ENCODE results near the gene ZKSCAN4. TPM values are rescaled to one million over a fixed set of nuclear protein-coding genes. Genes with fewer than 3 reads are reported as not detected.
A peak's percentile ranks its signal among the peaks of the same experiment; 100 is the strongest.

The ZKSCAN4 gene
- total RNA-seq (7.3 TPM), polyA plus RNA-seq (4.0 TPM)

DNA sequence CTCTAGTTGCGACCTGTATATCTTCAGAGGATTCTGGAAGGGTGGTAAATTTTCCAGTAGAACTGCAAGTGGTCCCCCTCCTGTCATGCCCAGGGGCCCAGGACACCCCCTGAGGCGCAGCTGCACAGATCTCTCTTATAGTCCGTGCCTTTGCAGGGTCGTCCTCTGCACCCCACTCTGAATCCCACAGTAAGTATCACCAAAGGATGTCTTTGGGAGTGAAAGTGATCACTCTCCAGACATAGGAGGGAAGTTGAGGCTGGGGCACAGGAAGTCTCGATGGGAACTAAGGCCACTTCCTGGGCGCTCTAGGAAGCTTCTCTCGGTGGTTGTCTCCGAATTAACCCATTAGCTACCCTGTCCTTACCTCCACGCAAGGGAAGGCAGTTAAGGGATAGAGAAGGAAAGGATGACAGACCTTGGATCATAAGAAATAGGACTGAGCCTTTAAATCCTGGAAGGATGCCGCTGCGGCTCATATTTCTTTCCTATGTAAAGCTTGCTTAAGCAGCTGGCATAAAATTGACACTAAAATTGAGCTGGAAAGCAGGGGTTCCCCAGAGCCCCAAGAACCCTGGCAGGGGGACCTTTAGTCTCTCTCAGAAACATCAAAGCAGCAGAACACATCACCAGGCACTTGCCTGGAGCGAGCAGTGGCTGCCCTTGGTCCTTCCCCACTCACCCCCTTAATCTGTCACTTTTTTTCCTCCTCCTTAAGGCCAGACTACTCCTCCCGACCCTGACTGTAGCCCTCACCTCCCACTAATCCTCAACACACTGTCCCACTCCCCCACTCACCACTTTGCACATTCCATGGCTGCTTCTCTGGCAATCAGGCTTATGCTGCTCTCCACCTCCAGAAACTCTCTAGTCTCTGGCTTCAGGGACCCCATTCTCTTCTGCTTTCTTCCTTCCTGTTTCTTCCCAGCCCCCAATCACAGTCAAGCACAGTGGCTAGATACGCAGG lies at the start of gene ZKSCAN4:
TSS of gene ZKSCAN4 (minus strand) at position 261 of the 967 bp plus-strand sequence. CDS start 289 bp downstream, outside the sequence.
- Histone ChIP-seq H3K27ac (ENCODE audit: low read depth) (peak within 1 kb of the TSS; percentile 6), H3K4me1 (ENCODE audit: insufficient read depth) (peaks cover 4% of the 10 kb centered on the region), H3K36me3 (ENCODE audit: insufficient read depth) (no peaks in the 10 kb centered on the region), H3K4me3 (ENCODE audit: low read depth, low read length) (peak within 1 kb of the TSS; percentile 83)
- WGBS, result 6% methylated on average over 14 of the region's 14 CpGs
- peak; percentile 64 for DNase-seq (ENCODE audit: extremely low spot score)

DNA sequence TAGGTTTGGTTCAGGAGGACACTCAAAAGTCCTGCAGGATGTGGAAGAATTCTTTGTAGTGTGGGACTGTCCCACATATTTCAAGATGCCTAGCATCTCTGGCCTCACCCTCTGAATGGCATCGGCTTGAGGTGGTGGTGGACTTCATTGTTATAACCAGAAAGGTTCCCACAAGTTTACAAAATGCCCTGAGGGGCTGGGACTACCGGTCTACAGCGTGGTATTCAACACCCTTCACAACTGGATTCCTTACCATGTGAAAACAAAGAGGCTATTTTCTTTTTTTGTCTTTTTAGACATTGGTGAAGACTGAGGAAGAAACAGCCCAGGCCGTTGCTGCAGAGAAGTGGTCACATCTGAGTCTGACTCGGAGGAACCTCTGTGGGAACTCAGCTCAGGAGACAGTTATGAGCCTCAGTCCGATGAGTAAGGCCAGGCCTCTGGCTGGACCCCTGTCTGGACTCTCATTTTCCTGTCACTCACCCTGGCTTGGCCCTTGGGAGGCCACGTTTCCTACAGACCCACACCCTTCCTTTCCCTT lies 44.5 kb upstream of the ZKSCAN4 start:
- Histone ChIP-seq H3K4me3 (ENCODE audit: low read depth, low read length) (no peak overlapping the region), H3K36me3 (ENCODE audit: insufficient read depth) (no peaks in the 10 kb centered on the region), H3K4me1 (ENCODE audit: insufficient read depth) (no peaks in the 10 kb centered on the region), H3K27ac (ENCODE audit: low read depth) (no peak overlapping the region)
- WGBS, result 89% methylated on average over 7 of the region's 7 CpGs
- no peak for DNase-seq (ENCODE audit: extremely low spot score)

DNA sequence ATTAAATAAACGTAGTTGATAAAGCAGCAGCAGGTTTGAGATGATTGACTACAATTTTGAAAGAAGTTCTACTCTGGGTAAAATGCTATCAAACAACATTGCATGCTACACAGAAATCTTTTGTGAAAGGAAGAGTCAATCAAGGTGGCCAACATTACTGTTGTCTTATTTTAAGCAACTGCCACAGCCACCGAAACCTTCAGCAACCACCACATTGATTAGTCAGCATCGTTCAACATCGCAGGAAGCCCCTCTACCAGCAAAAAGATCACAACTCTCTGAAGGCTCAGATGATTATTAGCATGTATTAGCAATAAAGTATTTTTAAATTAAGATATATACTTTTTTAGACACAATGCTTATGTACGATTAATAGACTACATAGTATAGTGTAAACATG lies 43.3 kb upstream of the ZKSCAN4 start:
- no peak overlapping the region for H3K4me3 ChIP-seq (ENCODE audit: low read depth, low read length)
- DNase-seq (ENCODE audit: extremely low spot score), result no peak
- 94% methylated on average over 5 of the region's 5 CpGs for WGBS
- no peak overlapping the region for H3K27ac ChIP-seq (ENCODE audit: low read depth)
- H3K4me1 ChIP-seq (ENCODE audit: insufficient read depth), result no peaks in the 10 kb centered on the region
- no peaks in the 10 kb centered on the region for H3K36me3 ChIP-seq (ENCODE audit: insufficient read depth)

DNA sequence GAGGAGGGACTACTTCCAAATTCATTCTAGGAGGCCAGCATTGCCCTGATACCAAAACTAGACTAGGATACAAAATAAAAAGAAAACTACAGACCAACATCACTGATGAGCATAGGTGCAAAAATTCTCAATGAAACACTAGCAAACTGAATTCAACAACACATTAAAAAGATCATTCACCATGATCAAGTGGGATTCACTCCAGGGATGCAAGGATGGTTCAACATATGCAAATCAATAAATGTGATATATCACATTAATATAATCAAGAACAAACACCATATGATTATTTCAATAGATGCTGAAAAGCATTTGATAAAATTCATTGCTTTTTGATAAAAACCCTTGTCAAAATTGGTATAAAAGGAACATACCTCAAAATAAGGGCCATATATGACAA lies 39.5 kb upstream of the ZKSCAN4 start:
- no peak for DNase-seq (ENCODE audit: extremely low spot score)
- Histone ChIP-seq H3K4me1 (ENCODE audit: insufficient read depth) (no peaks in the 10 kb centered on the region), H3K4me3 (ENCODE audit: low read depth, low read length) (no peak overlapping the region), H3K36me3 (ENCODE audit: insufficient read depth) (no peaks in the 10 kb centered on the region), H3K27ac (ENCODE audit: low read depth) (no peak overlapping the region)

DNA sequence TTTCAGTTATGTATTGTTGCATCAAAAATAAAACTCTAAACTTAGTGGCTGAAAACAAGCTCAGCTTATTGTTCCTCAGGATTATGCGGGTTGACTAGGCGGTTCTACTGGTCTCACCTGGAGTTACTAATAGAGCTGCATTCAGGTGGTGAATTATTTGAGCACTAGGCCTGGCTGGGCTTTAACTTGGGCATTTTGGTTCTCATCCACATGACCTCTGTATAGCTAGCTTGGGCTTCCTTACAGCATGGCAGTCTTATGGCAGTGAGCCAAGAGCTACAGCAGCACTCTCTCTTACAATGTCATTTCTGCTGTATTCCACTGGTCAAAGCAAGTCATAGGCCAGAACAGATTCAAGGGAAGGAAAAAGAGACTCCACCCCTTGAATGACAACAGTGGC lies 30.9 kb upstream of the ZKSCAN4 start:
- no peaks in the 10 kb centered on the region for H3K36me3 ChIP-seq (ENCODE audit: insufficient read depth)
- no peak overlapping the region for H3K4me3 ChIP-seq (ENCODE audit: low read depth, low read length)
- 97% methylated on average over 2 of the region's 2 CpGs for WGBS
- no peak overlapping the region for H3K27ac ChIP-seq (ENCODE audit: low read depth)
- no peaks in the 10 kb centered on the region for H3K4me1 ChIP-seq (ENCODE audit: insufficient read depth)
- DNase-seq (ENCODE audit: extremely low spot score), result no peak

DNA sequence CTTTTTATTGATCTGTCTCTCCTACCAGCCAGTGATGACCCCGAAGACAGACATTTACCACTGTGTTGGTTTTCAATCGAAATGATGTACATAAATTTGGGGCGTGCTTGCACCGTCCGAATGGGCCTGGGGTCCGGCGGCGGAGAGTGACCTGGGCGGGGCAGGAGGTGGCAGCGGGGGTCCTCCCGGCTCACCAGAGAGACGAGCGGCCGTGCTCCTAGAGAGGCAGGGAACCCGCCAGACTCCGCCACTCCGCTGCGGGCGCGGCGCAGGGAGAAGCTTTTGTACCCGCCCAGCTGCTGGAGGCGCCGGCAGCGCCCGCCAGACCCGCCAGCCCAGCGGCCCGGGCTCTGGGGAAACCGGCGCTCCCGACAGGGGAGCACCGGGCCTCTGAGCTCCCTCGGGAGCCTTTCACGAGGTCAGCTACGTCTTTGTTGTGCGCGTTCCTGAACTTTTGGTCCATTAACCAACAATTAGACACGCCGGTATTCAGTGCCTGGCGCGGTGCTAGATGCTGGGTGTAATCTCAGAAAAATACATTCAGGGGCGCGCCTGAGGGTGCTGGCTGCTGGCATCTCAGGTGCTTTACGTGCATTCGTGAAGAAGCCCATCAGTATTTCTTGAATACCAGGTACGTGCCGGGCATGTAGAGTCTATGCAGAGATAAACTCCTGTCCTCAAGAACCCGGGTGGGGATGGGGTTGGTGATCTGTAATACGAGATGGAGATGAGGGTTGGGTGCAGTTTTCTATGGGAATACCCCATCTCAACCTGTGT lies 29.4 kb upstream of the ZKSCAN4 start, which contains the start of gene PGBD1:
TSS of gene PGBD1 (plus strand) at position 285 of the 777 bp plus-strand sequence. CDS start 2,242 bp downstream, outside the sequence.
- Histone ChIP-seq H3K4me1 (ENCODE audit: insufficient read depth) (no peaks in the 10 kb centered on the region), H3K4me3 (ENCODE audit: low read depth, low read length) (peak within 1 kb of the TSS; percentile 63), H3K27ac (ENCODE audit: low read depth) (no peak within 1 kb of the TSS), H3K36me3 (ENCODE audit: insufficient read depth) (no peaks in the 10 kb centered on the region)
- WGBS, result under 1% methylated on average over 50 of the region's 50 CpGs
- peak; percentile 15 for DNase-seq (ENCODE audit: extremely low spot score)

DNA sequence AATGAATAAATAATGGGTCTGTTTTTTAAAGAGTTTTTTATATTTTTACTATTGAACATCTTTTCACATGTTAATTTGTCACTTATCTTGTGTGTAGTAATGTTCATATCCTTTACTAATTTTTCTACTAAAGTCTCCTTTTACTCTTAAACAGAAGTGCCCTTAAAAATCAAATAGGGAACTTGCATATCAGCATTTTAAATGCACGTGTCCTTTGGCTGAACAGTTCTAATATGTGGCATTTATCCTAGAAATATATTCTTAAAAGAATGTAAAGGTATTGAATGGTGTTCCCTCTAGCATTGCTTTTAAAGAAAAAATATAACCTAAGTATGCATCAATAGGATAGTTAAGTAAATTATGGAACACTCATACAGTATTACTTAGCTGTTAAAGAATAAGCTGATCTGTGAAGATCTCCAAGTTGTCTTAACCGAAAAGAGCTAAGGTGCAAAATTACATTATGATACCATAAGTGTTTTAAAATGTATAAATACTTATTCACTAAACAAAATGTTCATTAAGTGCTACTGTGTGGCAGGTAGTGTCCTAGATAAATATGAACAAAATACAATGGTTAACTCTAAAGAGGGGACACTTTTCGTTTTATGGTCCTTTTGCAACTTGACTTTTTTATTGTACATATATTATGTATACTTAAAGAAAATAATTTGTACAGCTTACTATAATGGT lies 28.7 kb upstream of the ZKSCAN4 start:
- no peaks in the 10 kb centered on the region for H3K4me1 ChIP-seq (ENCODE audit: insufficient read depth)
- H3K36me3 ChIP-seq (ENCODE audit: insufficient read depth), result no peaks in the 10 kb centered on the region
- DNase-seq (ENCODE audit: extremely low spot score), result no peak
- H3K4me3 ChIP-seq (ENCODE audit: low read depth, low read length), result peak overlapping the region; percentile 63
- 46% methylated on average over 3 of the region's 3 CpGs for WGBS
- H3K27ac ChIP-seq (ENCODE audit: low read depth), result no peak overlapping the region

DNA sequence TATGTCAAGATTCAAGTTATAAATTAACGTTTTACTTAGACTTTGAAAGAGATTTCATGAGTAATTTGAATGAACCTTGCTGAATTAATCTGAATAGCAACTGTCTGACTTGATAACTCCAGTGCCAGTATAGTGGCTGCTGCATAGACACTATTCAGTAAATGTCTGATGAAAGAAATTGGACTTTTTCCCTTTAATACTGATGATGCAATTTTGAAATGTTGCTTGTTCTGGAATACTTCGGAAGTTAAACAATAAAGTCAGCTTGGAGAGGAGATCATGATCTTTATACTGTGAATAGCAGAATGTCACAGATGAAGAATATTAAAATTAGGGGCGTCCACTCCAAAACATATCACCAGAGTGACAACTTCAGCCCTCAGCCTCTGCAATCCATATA lies 25.7 kb upstream of the ZKSCAN4 start:
- Histone ChIP-seq H3K4me3 (ENCODE audit: low read depth, low read length) (no peak overlapping the region), H3K36me3 (ENCODE audit: insufficient read depth) (peaks cover 3% of the 10 kb centered on the region), H3K4me1 (ENCODE audit: insufficient read depth) (no peaks in the 10 kb centered on the region), H3K27ac (ENCODE audit: low read depth) (no peak overlapping the region)
- 70% methylated on average over 3 of the region's 3 CpGs for WGBS
- no peak for DNase-seq (ENCODE audit: extremely low spot score)

DNA sequence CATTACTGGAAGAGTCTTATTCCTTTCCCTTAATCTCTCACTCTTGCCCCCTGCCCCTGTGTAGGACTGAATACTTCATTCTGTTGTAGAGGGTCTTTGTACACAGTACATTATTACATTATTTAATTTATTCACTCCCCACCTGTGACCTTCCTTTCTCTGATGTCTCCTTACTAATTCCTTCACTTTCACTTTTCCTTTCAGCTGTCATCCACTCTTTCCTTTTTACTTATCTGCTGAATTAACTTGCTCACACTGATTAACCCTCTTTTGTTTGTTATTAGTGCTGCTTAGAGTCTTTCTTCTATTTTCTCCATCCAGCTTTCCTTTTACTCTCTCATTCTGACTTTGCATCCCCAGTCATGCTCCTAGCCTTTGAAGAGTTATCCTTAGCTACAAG lies 22.8 kb upstream of the ZKSCAN4 start:
- peaks cover 3% of the 10 kb centered on the region for H3K36me3 ChIP-seq (ENCODE audit: insufficient read depth)

DNA sequence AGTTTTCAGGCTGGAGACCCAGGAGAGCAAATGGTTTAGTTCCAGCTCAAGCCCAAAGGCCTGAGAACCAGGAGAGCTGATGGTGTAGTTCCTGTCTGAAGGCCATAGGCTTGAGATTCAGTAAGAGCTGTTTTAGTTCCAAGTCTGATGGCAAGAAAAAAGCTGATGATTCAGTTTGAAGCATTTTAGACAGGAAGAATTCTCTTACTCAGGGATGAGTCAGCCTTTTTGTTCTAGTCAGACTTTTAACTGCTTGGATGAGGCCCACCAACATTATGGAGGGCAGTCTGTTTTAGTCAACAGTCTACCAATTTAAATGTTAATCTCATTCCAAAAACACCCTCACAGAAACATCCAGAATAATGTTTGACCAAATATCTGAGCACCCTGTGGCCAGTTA lies 17.4 kb upstream of the ZKSCAN4 start:
- Histone ChIP-seq H3K36me3 (ENCODE audit: insufficient read depth) (no peaks in the 10 kb centered on the region), H3K27ac (ENCODE audit: low read depth) (no peak overlapping the region)
- no peak for DNase-seq (ENCODE audit: extremely low spot score)

More for the DNA sequence above, 22.8 kb upstream of the ZKSCAN4 start:
- H3K27ac ChIP-seq (ENCODE audit: low read depth), result no peak overlapping the region
- H3K4me3 ChIP-seq (ENCODE audit: low read depth, low read length), result no peak overlapping the region
- no peak for DNase-seq (ENCODE audit: extremely low spot score)
- no peaks in the 10 kb centered on the region for H3K4me1 ChIP-seq (ENCODE audit: insufficient read depth)

DNA sequence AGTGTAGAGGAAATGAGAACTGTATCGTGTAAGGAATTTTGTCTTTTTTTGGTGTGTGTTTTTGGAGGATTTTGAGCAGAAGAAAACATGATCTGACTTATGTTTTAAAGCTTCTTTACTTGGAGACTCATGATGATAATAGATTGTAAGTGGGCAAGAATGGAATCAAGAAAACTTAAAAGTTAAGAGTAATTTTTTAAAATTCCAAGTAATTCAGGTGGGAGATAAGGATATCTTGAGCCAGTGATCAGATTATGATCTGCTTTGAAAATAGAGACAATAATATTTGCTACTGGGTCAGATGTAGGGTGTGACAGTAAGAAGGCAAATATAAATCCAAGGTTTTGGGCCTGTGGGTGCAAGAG lies 15.6 kb upstream of the ZKSCAN4 start:
- H3K4me1 ChIP-seq (ENCODE audit: insufficient read depth), result peaks cover 3% of the 10 kb centered on the region
- 1% methylated on average over 1 of the region's 1 CpG for WGBS
- no peak for DNase-seq (ENCODE audit: extremely low spot score)
- peak overlapping the region; percentile 95 for H3K4me3 ChIP-seq (ENCODE audit: low read depth, low read length)
- peak overlapping the region; percentile 16 for H3K27ac ChIP-seq (ENCODE audit: low read depth)
- H3K36me3 ChIP-seq (ENCODE audit: insufficient read depth), result no peaks in the 10 kb centered on the region

More for the DNA sequence above, 17.4 kb upstream of the ZKSCAN4 start:
- Histone ChIP-seq H3K4me3 (ENCODE audit: low read depth, low read length) (no peak overlapping the region), H3K4me1 (ENCODE audit: insufficient read depth) (peaks cover 2% of the 10 kb centered on the region)

DNA sequence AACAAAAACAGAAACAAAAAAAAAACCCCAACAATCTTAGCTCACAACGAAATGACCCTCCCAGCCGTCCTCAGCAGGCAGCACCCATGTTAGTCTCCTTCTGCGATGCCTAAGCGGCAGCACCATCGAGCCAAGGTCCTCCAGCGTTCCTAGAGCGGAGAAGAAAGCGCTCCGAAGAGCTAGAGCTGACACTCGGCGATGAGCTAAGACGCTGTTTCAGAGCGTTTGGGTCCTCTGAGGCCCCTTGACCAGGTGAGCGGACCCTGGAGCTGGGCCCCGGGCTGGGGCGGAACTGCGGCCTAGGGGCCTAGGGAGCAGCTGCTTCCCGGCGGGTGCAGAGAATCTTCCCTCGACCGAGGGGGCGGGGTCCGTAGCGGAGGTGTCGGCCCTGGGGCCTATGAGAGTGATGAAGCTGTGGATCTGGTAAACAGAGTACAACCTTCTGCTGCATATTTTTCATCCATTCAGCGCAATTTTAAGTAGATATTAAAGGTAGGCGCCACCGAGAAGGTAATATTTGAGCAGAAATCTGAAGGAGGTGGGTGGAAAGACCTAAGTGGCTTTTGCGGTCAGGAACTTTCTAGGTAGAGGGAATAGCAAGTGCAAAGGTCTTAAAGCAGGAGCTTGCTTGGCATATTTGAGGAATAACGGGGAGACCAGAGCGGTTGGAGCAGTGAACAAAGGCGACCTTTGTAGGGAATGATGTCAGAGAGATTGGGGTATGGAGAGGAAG lies 15.1 kb upstream of the ZKSCAN4 start, which contains the start of gene ZSCAN26:
TSS of gene ZSCAN26 (plus strand) at position 182 of the 733 bp plus-strand sequence. CDS start 4,777 bp downstream, outside the sequence.
- under 1% methylated on average over 32 of the region's 32 CpGs for WGBS
- H3K27ac ChIP-seq (ENCODE audit: low read depth), result peak within 1 kb of the TSS; percentile 88
- H3K4me3 ChIP-seq (ENCODE audit: low read depth, low read length), result peak within 1 kb of the TSS; percentile 95
- no peaks in the 10 kb centered on the region for H3K36me3 ChIP-seq (ENCODE audit: insufficient read depth)
- DNase-seq (ENCODE audit: extremely low spot score), result peak; percentile 81
- H3K4me1 ChIP-seq (ENCODE audit: insufficient read depth), result peaks cover 3% of the 10 kb centered on the region
